Mucosa of descending colon (tissue), 3 donors: ENCODE results near the gene MAP2K1. TPM values are rescaled to one million over a fixed set of nuclear protein-coding genes. Genes with fewer than 3 reads are reported as not detected.
"Not testable (repeated sequence)": the region's sequence is repeated elsewhere in the genome, so short reads cannot be mapped to it uniquely, and the experiment has no call there.

Experiments used
- ATAC-seq: fragments of 200-7000 bp; cut with Tn5 transposase; one replicate; pipeline ENCODE4 v1.9.1; 2020; ENCODE audit warnings: mild to moderate bottlenecking, moderate library complexity
- DNase-seq, 3 donors: peaks; one replicate each; pipeline ENCODE4 v3.0.0-alpha.2; 2020
- H3K36me3 ChIP-seq: fragments of 200-600 bp; one replicate; pipeline ENCODE4 v1.8.0; 2021; ENCODE audit warnings: low read depth, mild to moderate bottlenecking
- H3K4me1 ChIP-seq: fragments of 200-600 bp; one replicate; pipeline ENCODE4 v1.8.0; 2021; ENCODE audit warnings: low read depth, mild to moderate bottlenecking
- H3K4me3 ChIP-seq: fragments of 200-600 bp; one replicate; pipeline ENCODE4 v1.8.0; 2021; ENCODE audit warnings: mild to moderate bottlenecking
- H3K9me3 ChIP-seq: fragments of 200-600 bp; one replicate; pipeline ENCODE4 v1.8.0; 2021; ENCODE audit warnings: mild to moderate bottlenecking
- intact Hi-C, 2 donors: fragments of 100-400 bp; cut with DNase I in 1 of 2; cut with micrococcal nuclease in 1 of 2; formaldehyde crosslinking; loops; one replicate each; pipeline versions ENCODE4 v1.11.0 to v1.11.1; 2022; cut with DNase I, micrococcal nuclease
- total RNA-seq, 3 donors: library from RNA; stranded (reverse); fragmentation: NEBNext Ultra II Directional in 2 of 3; extraction: Animal tissue kit (Norgen Biotek cat#: 25700) in 2 of 3; gene quantifications; one replicate each; pipeline versions ENCODE4 v1.2.1 to v1.2.4, GENCODE V29; 2021 to 2023
- TF ChIP-seq, protein P1 (sequence below): fragments of 200-600 bp; IDR thresholded peaks from one replicate; pipeline ENCODE4 v1.8.0; 2022; ENCODE audit warnings: antibody characterized with exemption, mild to moderate bottlenecking
- donor health status: DM: no; HTN: no; CAD: no; lungs with moderate emphysema.
- donor health status: DM: no; HTN: no; CAD: no.
- donor health status: DM: no; HTN: yes; CAD: no.

MAP2K1 gene
- total RNA-seq, 3 donors from 2014 or later: 34.4 to 45.3 (median 44.0) TPM

DNA sequence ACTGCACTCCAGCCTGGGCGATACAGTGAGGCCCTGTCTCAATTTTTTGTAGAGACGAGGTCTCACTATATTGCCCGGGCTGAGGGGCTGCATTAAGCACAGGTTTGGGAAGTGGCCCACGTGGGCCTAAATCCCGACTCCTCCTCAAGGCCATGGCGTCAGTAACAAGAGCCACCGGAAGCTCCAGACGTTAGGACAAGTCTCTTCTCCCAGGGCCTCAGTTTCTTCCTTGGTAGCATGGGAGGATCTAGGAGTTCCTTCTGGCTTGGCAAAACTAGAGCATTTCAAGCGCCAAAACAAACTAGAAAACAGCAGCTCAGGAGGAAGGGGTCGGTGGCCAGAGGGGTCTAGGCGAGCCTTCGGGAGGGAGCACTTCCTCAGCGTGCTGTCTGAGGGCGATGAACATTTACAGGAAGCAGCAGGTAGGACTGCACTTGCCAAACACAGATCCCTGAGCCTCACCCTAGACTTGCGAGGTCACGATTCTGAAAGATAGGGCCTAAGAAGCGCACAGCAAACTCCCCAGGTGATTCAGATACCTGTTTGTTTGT is 110.3 kb downstream of the MAP2K1 start:
- H3K9me3 ChIP-seq: no peaks in the 10 kb centered on the region
- no peaks in the 10 kb centered on the region for H3K36me3 ChIP-seq
- peak; percentile 58 for ATAC-seq
- TF ChIP-seq, protein P1, sequence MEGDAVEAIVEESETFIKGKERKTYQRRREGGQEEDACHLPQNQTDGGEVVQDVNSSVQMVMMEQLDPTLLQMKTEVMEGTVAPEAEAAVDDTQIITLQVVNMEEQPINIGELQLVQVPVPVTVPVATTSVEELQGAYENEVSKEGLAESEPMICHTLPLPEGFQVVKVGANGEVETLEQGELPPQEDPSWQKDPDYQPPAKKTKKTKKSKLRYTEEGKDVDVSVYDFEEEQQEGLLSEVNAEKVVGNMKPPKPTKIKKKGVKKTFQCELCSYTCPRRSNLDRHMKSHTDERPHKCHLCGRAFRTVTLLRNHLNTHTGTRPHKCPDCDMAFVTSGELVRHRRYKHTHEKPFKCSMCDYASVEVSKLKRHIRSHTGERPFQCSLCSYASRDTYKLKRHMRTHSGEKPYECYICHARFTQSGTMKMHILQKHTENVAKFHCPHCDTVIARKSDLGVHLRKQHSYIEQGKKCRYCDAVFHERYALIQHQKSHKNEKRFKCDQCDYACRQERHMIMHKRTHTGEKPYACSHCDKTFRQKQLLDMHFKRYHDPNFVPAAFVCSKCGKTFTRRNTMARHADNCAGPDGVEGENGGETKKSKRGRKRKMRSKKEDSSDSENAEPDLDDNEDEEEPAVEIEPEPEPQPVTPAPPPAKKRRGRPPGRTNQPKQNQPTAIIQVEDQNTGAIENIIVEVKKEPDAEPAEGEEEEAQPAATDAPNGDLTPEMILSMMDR: no peak
- intact Hi-C loops: loop anchor here (5.0 to 10.0 kb wide), 2 partner anchors 102 to 110 kb away; partner anchors contain the start of gene MAP2K1 (in 1 of the 2)
- H3K4me1 ChIP-seq: peaks cover 11% of the 10 kb centered on the region
- H3K4me3 ChIP-seq: peak overlapping the region; percentile 78
- DNase-seq: peak in 2 of 3 donors; percentile 21 to 41

- Histone ChIP-seq H3K9me3 (no peaks in the 10 kb centered on the region), H3K36me3 (no peaks in the 10 kb centered on the region), H3K4me3 (peak within 1 kb of the TSS; percentile 78), H3K4me1 (peaks cover 15% of the 10 kb centered on the region)
- ATAC-seq (peak; percentile 99), DNase-seq (peak; percentile 98 to 99 (median 98))
- intact Hi-C loops: loop anchor here (5.0 to 10.0 kb wide), 2 partner anchors 103 to 110 kb away; partner anchors contain the start of gene MAP2K1 (in 1 of the 2)
- TF ChIP-seq, protein P1: peak; percentile 97
These were observed 111.1 kb downstream of the MAP2K1 start, which contains the start of gene SNAPC5 for GRCh38 chr15:66497502-66498455. Gene SNAPC5, minus strand, starts transcription at chr15:66497762. Its CDS starts 31 bp downstream, at chr15:66497731.

DNA sequence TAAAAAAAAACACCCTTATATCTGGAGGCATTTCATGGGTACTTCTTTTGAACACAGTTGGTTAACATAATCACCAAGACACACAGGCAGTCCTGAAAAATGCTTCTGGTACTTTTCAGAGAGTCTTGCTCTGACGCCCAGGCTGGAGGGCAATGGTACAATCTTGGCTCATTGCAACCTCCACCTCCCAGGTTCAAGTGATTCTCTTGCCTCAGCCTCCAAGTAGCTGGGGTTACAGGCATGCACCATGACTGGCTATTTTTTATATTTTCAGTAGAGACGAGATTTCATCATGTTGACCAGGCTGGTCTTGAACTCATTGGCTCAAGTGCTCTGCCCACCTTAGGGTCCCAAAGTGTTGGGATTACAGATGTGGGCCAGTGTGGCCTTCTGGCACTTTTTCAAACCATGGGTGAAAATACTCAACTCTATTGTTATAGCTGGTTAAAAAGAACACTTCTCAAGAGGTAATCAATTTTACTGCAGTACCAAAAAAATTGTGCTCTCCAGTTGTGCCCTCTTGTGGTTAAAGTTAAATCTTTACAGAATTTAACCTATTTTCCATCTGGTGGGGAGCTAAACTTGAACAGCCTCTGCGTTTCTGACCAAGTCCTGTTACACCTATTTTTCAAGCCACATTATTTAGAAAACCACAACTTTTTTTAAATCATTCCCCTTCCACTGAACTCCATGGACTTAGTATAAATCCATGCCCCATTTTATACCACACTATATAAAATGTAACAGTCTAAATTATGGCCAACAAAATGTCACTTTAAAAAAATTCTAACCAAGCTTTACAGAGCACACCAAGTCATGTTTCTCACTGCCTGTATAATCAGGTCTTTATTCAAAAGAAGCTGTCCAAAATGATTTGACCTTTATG is 112.0 kb downstream of the MAP2K1 start:
- Histone ChIP-seq H3K9me3 (no peaks in the 10 kb centered on the region), H3K36me3 (no peaks in the 10 kb centered on the region), H3K4me1 (peaks cover 25% of the 10 kb centered on the region), H3K4me3 (no peak overlapping the region)
- no peak for ATAC-seq
- no peak for DNase-seq
- intact Hi-C loops: loop anchor here (5.0 to 10.0 kb wide), 2 partner anchors 104 to 111 kb away; partner anchors contain the start of gene MAP2K1 (in 1 of the 2)
- TF ChIP-seq, protein P1: no peak

DNA sequence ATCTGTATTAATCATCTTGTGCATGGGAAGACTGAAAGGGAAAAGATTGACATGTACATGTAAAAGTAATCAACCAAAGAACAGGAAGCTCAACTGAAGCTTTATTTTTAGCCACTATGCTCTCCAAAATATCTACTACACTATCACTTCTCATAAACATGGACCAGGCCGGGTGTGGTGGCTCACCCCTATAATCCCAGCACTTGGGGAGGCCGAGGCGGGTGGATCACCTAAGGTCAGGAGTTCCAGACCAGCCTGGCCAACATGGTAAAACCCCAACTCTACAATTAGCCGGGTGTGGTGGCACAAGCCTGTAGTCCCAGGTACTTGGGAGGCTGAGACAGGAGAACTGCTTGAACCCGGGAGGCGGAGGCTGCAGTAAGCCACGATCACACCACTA is 113.6 kb downstream of the MAP2K1 start:
- intact Hi-C loops, H3K36me3 ChIP-seq, ATAC-seq, H3K9me3 ChIP-seq, H3K4me3 ChIP-seq, DNase-seq: not testable (repeated sequence)
- H3K4me1 ChIP-seq: peaks cover 27% of the 10 kb centered on the region

- H3K4me3 ChIP-seq: no peak overlapping the region
- TF ChIP-seq, protein P1: no peak
- H3K4me1 ChIP-seq: peaks cover 21% of the 10 kb centered on the region
- DNase-seq (no peak), ATAC-seq (no peak)
- H3K9me3 ChIP-seq: no peaks in the 10 kb centered on the region
- H3K36me3 ChIP-seq: no peaks in the 10 kb centered on the region
- intact Hi-C loops: no loop called here
These were observed 115.8 kb downstream of the MAP2K1 start for GRCh38 chr15:66502491-66502890.

DNA sequence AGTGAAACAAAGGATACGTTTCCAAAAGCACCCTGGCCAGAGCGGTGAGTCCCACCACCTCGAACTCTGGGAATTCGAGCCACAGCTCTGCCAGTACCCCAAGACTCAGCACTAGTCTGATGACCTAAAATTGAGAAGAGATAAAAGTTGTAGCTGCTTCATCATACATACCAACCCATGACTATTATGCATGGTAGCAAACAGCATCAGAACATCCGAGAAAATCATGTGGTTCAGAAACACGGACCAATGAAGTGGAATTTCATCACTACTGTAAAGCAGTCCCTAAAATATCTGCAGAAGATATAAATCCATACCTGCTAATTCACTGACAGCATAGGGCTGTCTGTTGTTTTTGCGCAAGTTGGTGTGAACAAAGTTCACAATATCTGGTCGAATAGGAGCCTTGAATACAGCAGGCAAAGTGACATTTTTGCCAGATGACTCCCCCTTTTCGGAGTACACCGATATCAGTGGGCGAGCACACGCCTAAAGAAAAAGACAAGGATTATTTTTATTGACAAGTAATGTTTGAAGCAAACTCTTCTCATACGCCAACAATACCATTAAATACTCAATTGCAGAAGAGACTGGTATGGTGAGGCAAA is 116.4 kb downstream of the MAP2K1 start:
- intact Hi-C loops, H3K36me3 ChIP-seq, DNase-seq, H3K4me3 ChIP-seq, H3K9me3 ChIP-seq, ATAC-seq: not testable (repeated sequence)
- H3K4me1 ChIP-seq: peaks cover 21% of the 10 kb centered on the region
